LHCN-M2 (cell line): ENCODE measurements around the gene ZNF544. TPM values are rescaled to one million over a fixed set of nuclear protein-coding genes. Genes with fewer than 3 reads are reported as not detected.

Experiments
- DNase-seq: peaks from one replicate; pipeline ENCODE4 v3.0.0-alpha.2; 2012; ENCODE audit warnings: low read depth
- polyA plus RNA-seq: library from polyadenylated mRNA; unstranded; fragments of >200 nt; gene quantifications from one replicate; pipeline ENCODE4 v1.2.1, GENCODE V29; 2012; ENCODE audit warnings: missing spikeins
- total RNA-seq: library from RNA; depleted of rRNA; stranded (reverse); fragments of >200 nt; gene quantifications from 2 replicates; pipeline ENCODE4 v1.2.3, GENCODE V29; 2014; rRNA removed

ZNF544 gene
- total RNA-seq = 43.8 and 49.2 TPM in 2 replicates
- polyA plus RNA-seq = 24.1 TPM

DNA sequence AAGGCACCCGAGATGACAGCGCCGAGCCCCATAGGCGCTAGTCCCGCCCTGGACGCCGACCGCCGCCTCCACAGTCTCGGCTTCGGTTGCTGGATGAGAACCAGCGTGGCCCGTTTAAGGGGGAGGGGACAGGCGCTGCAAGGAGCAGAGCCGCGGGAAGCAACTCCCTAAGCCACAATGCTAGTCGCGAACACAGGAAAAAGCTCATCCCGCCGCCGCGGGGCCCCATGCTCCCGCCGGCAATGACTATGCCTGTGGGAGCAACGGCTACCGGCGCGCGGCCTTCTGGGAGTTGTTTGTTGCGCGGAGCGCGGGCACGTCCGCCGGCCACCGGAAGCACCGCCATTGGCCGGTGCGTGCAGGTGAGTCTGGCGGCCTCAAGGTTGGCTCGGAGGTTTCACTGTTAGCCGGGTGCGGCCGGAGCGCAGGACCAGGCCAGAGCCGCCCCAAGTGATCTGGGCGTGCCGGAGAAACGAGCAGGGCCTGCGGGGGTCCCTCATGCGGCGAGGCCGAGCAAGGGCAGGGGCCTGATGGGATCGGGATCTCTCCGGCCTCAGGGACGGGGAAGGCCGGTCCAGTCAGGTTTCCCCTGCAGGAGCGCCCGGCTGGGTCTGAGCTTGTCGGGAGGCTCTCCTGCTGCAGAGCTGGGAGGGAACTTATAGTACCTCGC lies at the start of gene ZNF544:
TSS of gene ZNF544 (plus strand) at position 330 of the 670 bp plus-strand sequence. CDS start 15,110 bp downstream, outside the sequence.
- peak; percentile 78 for DNase-seq

DNA sequence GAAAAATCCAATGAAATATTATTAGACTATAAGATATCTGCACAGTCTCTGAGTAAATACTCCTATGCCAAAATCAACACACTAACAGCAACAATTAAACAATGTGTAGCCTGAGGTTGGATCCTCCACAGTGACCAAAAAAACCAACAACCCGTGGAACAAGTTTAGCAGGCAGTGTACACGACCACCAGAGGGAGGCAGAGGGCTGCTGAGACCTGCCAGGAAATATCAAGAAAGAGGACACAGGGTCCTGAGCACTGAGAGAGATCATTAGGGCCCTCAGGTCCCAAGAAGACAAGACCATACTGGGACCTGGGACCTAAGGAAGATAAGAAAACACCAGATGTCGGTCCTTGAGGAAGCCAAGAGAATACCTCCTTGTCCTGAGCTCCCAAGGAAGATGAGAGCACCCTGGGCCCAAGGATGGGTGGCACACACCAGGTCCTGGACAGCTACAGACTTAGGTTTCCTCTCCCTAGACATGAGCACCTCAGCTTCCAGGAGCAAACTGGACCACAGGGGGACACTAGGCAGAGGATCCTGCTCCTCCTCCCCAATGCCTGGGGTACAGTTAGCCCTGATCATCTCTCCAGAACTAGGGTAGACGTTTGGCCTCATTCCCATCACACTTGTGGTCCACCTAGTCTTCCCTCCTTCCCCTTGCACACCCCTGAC lies 46.7 kb upstream of the ZNF544 start:
- peak; percentile 35 for DNase-seq

DNA sequence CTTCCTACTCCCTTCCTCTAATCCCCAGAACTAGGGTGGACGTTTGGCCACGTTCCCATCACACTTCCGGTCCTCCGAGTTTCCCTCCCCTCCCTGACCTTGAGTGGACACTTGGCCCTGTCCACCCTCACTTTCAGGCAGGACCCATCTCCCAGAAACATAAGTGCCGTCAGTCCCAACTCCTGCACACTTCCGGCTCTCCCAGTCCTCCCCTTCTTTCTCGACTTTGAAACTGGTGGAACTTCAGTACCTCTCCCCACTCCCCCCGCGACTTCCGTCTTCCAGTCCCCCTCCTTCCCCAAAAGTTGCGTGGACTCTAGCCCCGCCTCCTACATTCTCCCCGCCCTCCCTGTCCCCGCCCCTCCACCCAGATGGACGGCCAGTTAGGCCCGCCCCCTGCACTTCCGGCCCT lies 46.1 kb upstream of the ZNF544 start:
- peak; percentile 75 for DNase-seq

DNA sequence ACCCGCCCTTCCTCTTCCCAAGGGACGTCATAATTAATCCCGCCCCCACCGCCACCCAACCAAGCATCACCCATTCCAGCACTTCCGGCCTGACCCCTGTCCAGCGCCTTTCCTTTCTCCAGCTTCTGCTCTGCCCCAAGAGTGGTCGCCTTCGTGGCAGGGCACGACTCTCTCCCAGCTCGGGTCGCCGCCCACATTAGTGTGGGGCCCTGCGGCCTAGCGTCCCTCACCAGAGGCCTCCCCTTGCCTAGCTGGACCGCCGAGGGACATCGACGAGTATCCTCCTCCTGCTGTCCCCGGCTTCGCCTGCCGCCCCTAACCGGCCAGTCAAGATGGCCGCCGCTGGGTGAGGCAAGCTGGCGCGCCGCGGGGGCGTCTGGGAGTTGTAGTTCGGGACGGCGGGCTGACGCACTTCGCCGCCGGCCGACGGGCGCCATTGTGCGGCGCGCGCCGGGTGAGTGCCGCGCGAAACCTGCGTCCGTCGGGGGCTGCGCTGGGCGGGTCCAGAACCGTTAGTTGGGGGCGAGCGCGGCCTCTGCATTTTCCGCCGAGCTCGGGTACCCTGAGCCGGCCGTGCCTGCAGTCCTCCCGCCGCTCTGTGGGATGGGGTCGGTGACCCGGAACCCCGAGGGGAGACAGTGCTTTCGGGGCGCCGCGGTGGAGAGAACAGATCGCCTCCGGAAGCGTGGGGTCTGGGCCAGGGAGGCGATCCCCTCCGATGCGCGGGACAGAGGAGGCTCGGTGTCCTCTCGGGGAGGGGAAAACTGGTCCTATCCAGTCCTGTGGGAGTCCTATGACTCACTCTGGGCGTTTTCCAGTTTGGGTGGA lies 45.5 kb upstream of the ZNF544 start, which contains the start of gene ZNF274:
TSS of gene ZNF274 (plus strand) at position 73 of the 828 bp plus-strand sequence. CDS start 905 bp downstream, outside the sequence.
- peak; percentile 78 for DNase-seq

DNA sequence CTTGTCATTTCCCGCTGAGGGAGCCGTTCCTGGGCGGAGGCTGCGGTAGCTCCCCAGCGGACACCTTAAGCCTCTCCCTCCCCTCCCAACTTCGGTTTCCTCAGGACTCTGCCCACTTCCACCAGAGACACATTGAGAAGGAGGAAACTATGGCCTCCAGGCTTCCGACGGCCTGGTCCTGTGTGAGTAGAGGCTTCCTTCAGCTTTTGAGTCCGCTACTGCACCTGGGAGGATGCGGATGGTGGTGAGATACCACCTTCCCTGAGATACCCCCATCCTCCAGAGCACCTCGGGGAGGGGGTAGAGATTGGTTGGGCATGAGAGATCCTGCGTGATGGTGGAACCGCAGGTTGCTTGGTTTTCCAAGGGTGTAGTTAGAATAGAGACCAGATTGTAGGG lies 44.9 kb upstream of the ZNF544 start:
- no peak for DNase-seq

DNA sequence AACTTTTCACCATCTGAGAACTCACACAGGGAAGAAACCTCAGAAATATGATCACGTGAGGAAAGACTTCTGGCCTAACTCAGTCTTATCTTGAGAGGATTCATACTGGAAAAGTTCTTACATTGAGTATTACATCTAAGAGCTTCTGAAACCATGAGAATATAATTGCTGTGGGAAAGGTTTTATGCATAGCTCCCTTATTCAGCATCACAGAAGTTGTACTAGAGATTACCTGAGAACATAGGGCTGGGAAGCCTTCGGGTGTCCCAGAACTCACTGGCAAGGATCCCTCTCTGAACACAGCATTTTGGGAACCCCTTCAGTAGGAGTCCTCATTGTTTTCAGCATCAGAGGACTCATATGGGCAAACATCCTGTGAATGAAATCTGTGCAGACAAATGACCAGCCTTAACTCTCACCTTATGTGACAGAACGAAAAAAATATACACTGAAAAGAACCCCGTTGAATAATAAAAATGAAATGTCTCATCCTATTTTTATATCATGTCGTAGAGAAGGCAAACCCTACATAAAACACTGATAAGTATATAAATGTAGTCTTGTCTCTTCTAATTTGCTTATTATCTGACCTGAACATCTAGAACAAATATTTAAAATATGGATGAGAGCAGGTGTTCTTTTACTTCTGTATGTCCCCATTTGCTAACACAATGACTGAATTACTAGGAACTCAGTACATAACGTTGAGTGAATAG lies 31.7 kb upstream of the ZNF544 start:
- peak; percentile 24 for DNase-seq

DNA sequence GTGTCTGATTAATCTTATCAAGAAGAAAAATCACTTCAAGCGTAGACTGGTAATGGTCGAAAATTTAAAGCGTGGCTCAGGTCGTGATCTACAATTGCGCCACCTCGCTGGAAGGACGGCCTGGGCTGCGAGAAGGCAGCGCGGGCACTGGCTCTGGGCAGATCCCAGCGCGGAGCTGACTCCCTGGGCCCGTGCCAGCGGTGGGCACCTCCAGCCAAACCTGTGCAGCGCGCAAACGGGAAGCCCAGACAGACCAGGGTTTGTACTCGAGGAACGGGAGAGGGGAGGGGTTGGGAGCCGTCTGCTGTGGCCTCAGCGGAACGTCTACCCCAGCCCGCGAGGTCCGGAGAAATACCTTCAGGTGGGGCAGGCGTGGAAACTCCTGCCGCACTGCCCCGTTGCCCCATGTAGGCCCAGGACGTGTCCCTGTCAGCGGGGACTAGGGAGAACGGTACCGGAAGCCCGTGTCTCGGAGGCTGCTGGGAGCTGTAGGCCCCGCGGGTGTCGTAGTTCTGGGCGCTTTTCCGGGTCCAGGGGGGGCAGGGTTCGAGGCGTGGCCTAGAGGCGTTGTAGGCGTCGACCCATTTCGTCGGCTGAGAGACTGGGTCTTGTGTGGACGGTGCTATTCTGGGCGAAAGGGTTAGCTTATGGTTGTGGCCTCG lies 24.8 kb upstream of the ZNF544 start:
- no peak for DNase-seq

DNA sequence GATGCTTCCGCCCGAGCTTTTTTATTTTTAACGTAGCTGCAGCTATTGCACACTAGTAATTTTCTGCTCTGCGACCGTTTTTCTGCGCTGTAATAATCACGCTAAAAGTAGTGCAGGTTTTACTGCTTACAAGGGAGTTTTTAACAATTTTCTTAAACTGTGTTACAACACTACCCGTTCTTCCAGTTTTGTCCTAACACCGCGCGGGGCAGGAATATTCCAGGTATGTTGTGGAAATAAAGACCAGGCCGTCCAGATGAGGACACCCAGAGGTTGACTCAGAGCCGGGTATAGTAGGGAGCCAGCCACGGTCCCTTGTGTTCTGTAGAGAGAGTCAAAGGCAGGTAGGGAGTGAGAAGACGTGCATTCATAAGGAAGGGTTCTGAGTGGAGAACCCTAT lies 24.1 kb upstream of the ZNF544 start:
- DNase-seq = no peak

DNA sequence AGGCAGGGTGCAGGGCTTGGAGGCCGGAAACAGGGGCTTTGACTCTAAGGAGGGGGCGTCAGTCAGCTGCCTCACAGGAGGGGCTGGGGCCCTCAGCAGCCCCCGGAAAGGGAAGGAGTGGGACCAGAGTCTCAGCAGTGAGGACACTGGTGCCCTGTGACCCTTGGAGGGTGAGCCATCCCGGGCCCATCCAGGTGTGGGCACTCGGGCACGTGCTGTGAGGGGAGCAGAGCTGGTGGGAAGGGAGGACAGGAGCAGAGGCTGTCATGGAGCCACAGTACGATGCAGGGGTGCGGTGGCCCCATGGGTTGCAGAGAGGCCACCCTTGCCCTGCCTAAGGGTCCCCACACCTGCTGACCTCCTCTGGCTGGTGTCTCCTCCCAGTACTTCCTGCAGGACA lies 19.1 kb upstream of the ZNF544 start:
- DNase-seq = no peak

DNA sequence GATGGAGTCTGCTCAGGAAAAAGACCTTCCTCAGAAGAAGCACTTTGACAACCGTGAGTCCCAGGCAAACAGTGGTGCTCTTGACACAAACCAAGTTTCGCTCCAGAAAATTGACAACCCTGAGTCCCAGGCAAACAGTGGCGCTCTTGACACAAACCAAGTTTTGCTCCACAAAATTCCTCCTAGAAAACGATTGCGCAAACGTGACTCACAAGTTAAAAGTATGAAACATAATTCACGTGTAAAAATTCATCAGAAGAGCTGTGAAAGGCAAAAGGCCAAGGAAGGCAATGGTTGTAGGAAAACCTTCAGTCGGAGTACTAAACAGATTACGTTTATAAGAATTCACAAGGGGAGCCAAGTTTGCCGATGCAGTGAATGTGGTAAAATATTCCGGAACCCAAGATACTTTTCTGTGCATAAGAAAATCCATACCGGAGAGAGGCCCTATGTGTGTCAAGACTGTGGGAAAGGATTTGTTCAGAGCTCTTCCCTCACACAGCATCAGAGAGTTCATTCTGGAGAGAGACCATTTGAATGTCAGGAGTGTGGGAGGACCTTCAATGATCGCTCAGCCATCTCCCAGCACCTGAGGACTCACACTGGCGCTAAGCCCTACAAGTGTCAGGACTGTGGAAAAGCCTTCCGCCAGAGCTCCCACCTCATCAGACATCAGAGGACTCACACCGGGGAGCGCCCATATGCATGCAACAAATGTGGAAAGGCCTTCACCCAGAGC lies 16.2 kb upstream of the ZNF544 start:
- no peak for DNase-seq

DNA sequence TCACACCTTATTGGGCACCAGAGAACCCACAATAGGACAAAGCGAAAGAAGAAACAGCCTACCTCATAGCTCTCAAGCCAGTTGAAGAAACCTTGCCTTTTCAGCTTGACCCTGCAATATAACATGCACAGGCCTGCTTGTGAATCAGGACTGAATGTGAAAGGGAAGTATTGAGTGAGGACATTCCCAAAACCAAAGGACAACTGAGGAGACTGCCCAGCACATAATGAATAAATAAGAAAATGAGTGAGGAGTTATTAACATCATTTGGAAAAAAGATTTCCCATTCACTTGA lies 15.7 kb upstream of the ZNF544 start:
- DNase-seq = no peak

DNA sequence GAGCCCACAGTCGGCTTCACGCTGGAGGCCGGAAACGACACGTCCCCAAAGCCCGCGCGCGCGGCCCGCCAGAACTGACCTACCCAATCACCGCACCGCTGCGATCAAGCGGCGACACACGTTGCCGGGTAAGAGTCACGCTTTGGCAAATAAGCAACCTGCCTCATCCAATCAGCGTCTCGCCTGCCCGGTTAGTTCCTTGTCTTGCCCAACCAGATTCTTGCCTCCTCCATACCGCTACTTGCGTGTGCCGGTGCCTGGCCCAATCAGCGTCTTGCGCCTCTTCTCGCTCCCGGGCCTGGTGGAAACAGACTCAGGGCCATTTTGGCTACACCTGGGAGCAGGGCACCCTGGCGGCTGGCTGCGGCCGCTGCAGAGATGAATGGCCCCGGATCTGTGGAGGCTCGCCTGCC lies 11.6 kb upstream of the ZNF544 start:
- DNase-seq = no peak

- DNase-seq = no peak
Observed at GRCh38 chr19:58217607-58218391, 10.9 kb upstream of the ZNF544 start.

GRCh38 chr19:58218899-58219298 lies 9.8 kb upstream of the ZNF544 start:
- DNase-seq = peak; percentile 20

- DNase-seq = no peak
Observed at GRCh38 chr19:58227964-58228584, 640 bp upstream of the ZNF544 start.

DNA sequence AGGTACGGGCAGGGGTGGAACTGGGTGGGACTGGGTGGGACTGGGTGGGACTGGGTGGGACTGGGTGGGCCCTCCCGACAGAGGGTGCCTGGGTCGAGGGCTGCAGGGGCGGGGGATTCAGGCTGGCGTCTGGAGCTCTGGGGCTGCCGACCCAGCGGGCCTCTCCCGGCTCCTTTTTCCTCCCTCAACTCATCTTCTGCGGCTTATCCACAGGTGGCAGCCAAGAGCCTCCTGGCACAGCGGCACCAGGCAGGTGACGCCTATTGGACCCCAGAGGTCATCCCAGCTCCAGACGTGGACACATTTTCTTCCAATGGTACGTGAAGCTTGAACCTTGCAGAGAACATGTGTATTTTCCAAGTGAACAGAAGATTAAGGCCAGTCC lies 533 bp downstream of the ZNF544 start:
- DNase-seq = peak; percentile 40

DNA sequence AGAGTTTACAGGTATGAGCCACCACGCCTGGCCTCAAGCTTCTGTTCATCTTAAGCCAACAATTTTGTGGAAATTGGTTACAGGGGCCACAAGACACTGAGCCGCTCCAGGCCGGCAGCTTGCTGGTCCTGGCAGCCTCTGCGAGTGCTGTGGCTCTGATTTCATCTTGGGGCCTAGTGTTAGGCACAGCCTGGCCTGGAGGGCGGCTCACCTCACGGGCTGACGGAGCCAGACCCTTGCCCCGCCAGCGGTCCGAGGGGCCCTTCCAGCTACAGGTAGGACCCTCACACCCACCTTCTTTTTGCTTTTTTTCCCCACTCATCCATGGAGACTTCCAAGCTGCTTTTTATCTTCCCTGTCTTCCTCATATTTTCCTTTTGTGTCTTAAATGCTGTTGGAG lies 8.6 kb downstream of the ZNF544 start:
- DNase-seq = no peak

- DNase-seq = no peak
Observed at GRCh38 chr19:58243351-58243750, 14.6 kb downstream of the ZNF544 start.

- DNase-seq = no peak
Observed at GRCh38 chr19:58248886-58249285, 20.2 kb downstream of the ZNF544 start.
